ENCODE results near the gene HOXB13. TPM values are rescaled to one million over a fixed set of nuclear protein-coding genes. Genes with fewer than 3 reads are reported as not detected.
A peak's percentile ranks its signal among the peaks of the same experiment; 100 is the strongest.

The HOXB13 gene
- 2.5 and 3.2 TPM in 2 replicates for total RNA-seq (2014; rRNA removed; shearing (Covaris generic))

GRCh38 chr17:48728232-48729231 lies at the start of gene HOXB13:
Gene HOXB13, minus strand, starts transcription at chr17:48728750. Its CDS starts 157 bp downstream, at chr17:48728593.
- DNase-seq (ENCODE audit: low read depth), result peak; percentile 74

GRCh38 chr17:48776602-48777001 lies 48.1 kb upstream of the HOXB13 start:
- no peak for DNase-seq (ENCODE audit: low read depth)

GRCh38 chr17:48773245-48773644 lies 44.7 kb upstream of the HOXB13 start:
- DNase-seq (ENCODE audit: low read depth), result no peak

GRCh38 chr17:48770954-48771353 lies 42.4 kb upstream of the HOXB13 start:
- no peak for DNase-seq (ENCODE audit: low read depth)

GRCh38 chr17:48769009-48769675 lies 40.6 kb upstream of the HOXB13 start:
- DNase-seq (ENCODE audit: low read depth), result no peak

GRCh38 chr17:48767263-48767774 lies 38.8 kb upstream of the HOXB13 start:
- no peak for DNase-seq (ENCODE audit: low read depth)

GRCh38 chr17:48761114-48761513 lies 32.6 kb upstream of the HOXB13 start:
- DNase-seq (ENCODE audit: low read depth), result no peak

- DNase-seq (ENCODE audit: low read depth), result no peak
Observed at GRCh38 chr17:48760411-48760810, 31.9 kb upstream of the HOXB13 start.

GRCh38 chr17:48759288-48759687 lies 30.7 kb upstream of the HOXB13 start:
- DNase-seq (ENCODE audit: low read depth), result no peak

- peak; percentile 29 for DNase-seq (ENCODE audit: low read depth)
Observed at GRCh38 chr17:48757524-48757961, 29.0 kb upstream of the HOXB13 start.

GRCh38 chr17:48756830-48757251 lies 28.3 kb upstream of the HOXB13 start:
- peak; percentile 12 for DNase-seq (ENCODE audit: low read depth)

GRCh38 chr17:48755356-48755755 lies 26.8 kb upstream of the HOXB13 start:
- DNase-seq (ENCODE audit: low read depth), result no peak

GRCh38 chr17:48754500-48755261 lies 26.1 kb upstream of the HOXB13 start:
- peak; percentile 13 for DNase-seq (ENCODE audit: low read depth)

- peak; percentile 17 for DNase-seq (ENCODE audit: low read depth)
Observed at GRCh38 chr17:48753794-48754499, 25.4 kb upstream of the HOXB13 start.

- DNase-seq (ENCODE audit: low read depth), result no peak
Observed at GRCh38 chr17:48752399-48753288, 24.1 kb upstream of the HOXB13 start.

GRCh38 chr17:48751733-48752398 lies 23.3 kb upstream of the HOXB13 start:
- DNase-seq (ENCODE audit: low read depth), result no peak

- DNase-seq (ENCODE audit: low read depth), result no peak
Observed at GRCh38 chr17:48751172-48751571, 22.6 kb upstream of the HOXB13 start.

GRCh38 chr17:48749621-48750553 lies 21.3 kb upstream of the HOXB13 start:
- DNase-seq (ENCODE audit: low read depth), result no peak
